GM08714 (cell line): Measurements from ENCODE around the gene SEPTIN12.
A peak's percentile ranks its signal among the peaks of the same experiment; 100 is the strongest.

Experiments used
- H3K4me3 ChIP-seq: fragments of 200-500 bp; sonication (Bioruptor generic); 2 replicates; pipeline ENCODE4 v1.5.1; 2014; ENCODE audit warnings: mild to moderate bottlenecking, low read length, inconsistent platforms
- ZNF274 ChIP-seq: IDR thresholded peaks from 2 replicates; pipeline ENCODE4 v1.6.1; 2012; ENCODE audit warnings: mild to moderate bottlenecking, low read depth, low read length

The SEPTIN12 gene

DNA sequence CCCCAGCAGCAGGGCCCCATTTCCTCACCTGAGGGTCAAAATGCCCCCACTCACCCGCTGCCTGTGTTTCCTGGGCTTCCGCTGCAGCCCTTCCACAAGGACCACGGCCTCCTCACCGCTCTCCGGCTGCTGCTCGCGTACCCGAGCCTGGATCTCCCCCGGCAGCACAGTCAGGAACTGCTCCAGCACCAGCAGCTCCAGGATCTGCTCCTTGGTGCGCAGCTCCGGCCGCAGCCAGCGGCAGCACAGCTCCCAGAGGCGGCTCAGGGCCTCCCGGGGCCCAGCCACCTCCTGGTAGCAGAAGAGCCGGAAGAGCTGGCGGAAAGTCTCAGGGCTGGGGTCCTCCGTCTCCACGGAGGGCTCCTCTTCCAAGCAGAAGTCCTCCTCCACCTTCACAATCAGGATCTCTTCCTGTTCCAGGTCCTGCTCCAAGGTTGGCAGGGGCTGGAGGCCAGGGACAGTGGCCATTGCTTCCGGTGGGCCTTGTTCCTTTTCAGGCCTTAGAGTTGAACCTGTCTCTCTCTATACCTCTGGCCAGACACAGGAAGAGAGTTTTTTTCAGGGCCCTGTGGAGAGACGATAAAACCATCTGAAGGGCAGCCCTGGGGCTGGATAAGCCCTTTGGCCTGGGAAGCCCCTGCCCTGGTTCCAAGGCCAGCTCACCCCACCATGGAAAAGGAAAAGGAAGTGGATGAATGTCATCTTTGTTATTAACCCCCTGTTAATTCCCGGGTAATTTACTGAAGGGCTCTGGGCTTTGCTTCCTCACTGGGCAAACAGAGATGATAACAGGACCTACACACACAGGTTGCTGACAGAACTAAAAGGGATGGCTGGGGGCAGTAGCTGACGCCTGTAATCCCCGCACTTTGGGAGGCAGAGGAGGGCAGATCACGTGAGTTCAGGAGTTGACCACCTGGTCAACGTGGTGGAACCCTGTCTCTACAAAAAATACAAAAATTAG, 22.4 kb downstream of the SEPTIN12 start:
- peak overlapping the region; percentile 93 for H3K4me3 ChIP-seq
- TF ChIP-seq ZNF274 = no peak

DNA sequence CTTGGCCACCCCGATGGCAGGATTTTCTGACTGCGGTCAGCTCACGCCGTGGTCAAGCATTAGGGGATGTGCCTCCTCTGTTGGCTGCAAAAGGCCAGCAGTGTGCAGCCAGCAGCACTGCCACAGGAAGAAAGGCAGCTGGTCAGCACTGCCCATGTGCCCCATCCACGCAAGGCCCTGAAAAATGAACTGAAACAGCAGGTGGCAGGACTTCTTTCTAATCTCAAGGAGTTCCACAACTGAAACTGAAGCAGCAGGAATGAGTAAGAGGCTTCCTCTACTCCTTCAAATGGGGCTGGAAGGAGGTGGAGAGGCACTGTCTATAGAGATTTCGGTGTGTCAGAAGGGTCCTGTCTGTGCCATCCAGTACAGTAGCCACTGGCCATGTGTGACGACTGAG, 24.4 kb downstream of the SEPTIN12 start:
- no peak overlapping the region for H3K4me3 ChIP-seq
- TF ChIP-seq ZNF274 = no peak

DNA sequence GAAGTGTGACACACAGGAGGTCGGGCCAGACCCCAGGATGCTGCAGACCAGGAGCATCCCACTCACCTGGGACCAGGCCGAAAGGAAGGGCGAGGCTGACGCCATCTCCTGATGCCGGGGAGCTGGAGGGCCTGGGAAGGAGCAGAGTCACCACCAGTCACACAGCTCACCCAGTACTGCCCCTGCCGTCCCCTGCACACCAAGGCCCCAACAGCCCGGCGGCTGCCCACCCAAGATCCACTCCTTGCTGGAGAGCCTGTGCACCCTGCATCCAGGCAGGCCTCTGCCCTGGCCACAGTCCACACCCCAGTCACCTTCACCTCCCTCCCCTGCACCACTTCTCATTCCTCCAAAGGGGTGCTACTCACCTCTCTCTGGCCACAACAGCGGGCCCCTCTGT, 25.9 kb downstream of the SEPTIN12 start:
- H3K4me3 ChIP-seq = no peak overlapping the region
- TF ChIP-seq ZNF274 = no peak

DNA sequence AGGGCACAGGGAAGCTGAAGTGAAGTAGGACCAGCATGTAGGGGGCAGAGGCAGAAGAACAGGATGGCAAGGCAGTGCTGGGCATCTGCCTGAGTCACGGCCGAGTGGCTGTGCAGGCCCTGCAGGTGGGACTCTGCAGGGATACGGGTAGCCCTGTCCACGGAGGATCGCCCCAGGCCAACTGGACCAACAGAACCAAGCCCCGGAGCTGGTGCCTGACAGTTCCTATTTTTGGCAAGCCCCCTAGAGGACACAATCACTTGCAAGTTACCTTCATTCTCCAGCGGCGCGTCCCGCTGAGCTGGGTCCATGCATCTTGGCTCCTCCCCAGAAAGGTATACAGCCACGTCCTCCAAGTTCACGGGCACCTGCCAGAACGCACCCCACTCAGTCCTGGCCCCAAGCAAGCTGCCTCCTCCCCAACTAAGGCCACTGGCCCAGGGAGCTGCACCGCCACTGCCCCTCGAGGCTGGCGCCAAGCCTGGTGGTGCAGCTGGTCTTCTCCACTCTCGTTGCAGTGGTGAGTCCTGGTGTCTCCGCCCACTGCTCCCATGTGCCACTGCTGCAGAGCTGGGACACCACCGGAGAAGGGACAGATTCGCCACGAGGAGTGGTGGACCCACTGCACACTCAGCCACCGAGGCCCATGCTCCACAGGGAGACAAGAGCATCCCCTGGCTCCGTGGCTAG, 27.8 kb downstream of the SEPTIN12 start:
- no peak for TF ChIP-seq ZNF274
- H3K4me3 ChIP-seq = no peak overlapping the region

DNA sequence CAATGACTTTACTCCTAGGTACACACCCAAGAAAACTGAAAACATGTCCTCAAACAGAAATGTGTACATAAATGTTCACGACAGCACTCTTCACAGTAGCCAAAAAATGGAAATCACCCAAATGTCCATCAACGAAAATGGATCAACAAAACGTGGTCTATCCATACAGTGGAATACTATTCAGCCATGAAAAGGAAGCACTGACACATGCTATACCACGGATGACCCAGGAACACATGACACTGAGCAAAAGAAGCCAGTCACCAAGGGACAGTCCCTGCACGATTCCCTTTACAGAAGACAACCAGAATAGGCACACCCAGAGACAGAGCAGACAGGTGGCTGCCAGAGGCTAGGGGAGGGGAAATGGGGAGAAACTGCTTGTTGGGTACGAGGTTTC, 32.5 kb downstream of the SEPTIN12 start:
- TF ChIP-seq ZNF274 = no peak
- no peak overlapping the region for H3K4me3 ChIP-seq

DNA sequence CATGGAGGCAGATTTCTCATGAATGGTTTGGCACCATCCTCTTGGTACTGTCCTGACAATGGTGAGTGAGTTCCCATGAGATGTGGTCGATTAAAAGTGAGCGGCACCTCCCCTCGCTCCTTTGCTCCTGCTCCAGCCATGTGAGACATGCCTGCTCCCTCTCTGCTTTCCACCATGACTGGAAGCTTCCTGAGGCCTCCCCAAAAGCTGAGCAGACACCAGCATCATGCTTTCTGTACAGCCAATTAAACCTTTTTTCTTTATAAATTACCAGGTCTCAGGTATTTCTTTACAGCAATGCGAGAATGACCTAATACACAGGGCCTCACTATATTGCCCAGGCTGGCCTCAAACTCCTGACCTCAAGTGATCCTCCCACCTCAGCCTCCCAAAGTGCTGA, 33.3 kb downstream of the SEPTIN12 start:
- no peak overlapping the region for H3K4me3 ChIP-seq
- no peak for TF ChIP-seq ZNF274

DNA sequence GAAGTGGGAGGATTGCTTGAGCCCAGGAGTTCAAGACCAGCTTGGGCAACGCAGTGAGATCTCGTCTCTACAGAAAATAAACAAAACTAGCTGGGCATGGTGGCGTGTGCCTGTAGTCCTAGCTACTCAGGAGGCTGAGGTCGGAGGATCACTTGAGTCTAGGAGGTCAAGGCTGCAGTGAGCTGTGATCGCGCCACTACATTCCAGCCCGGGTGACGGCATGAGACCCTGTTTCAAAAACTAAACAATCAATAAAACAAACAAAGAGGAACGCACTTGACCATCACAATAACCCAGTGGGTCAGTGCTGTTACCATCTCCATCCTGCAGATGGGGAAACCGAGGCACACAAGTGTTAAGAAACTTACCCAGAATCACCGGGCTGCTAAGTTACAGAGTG, 34.9 kb downstream of the SEPTIN12 start:
- TF ChIP-seq ZNF274 = no peak
- no peak overlapping the region for H3K4me3 ChIP-seq

DNA sequence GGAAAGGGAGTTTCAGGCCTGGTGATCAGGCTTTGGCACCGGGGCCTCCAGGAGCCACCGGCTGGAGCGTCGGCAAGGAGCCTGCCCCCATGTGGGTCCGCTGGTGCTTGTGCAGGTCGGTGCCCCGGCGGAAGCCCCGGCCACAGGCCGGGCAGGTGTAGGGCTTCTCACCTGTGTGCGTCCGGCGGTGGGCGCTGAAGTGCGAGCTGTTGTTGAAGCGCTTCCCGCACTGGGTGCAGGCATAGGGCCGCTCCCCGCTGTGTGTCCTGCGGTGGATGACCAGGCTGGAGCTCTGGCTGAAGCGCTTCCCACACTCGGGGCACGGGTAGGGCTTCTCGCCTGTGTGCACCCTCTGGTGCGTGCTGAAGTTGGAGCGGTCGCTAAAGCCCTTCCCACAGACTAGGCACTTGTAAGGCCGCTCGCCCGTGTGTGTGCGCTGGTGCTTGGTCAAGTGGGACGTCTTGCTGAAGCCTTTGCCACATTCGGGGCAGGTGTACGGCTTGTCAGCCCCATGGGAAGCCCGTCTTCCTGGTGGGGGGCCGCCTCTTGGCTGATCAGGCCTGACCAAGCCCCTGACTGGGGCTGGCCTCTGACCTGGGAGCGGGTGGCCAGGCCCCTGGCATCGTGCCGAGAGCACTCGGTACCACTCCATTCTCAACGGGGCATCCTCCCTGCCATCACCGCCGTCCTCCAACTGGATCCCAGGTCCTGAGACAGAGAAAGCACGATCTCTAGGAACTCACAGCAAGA, 35.6 kb downstream of the SEPTIN12 start:
- no peak for TF ChIP-seq ZNF274
- no peak overlapping the region for H3K4me3 ChIP-seq

DNA sequence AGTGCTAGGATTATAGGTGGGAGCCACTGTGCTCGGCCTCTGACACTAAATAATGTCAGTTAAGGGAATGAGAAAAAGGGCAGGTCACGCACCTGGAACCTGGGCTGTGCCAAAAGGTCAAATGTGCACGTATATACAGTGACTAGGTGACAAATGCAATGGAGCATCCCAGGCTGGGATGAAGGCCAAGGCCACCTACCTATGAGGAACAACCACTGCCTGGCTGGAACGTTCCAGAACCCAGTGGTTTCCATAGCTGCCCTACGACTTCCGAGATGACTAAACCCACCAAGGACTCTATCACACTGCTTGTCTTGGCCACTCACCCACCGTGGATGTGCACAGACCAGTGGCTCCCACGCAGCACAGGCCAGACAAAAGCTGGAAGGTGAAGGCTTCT, 37.2 kb downstream of the SEPTIN12 start:
- no peak overlapping the region for H3K4me3 ChIP-seq
- TF ChIP-seq ZNF274 = no peak

DNA sequence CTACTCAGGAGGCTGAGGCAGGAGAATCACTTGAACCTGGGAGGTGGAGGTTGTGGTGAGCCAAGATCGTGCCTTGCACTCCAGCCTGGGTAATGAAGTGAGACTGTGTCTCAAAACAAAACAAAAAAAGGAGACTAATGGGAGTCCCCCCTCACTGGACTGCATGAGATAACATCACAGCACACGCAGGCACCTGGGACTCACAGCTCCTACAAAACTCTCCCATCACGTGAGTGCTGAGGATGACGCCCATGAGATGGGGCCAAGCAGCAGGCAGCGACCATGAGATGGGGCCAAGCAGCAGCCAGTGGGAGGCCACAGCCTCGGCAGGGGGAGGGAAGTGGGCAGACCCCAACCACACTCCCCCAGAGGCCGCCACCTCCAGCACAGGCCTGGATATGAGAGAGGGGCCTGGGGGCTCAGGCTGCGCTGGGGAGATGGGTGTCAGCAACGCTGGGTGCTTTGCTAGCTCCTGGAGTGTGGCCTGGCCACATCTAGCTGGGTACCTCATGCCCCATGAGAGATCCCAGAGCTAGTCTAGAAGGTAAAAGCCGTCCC, 38.4 kb downstream of the SEPTIN12 start:
- no peak overlapping the region for H3K4me3 ChIP-seq
- no peak for TF ChIP-seq ZNF274

DNA sequence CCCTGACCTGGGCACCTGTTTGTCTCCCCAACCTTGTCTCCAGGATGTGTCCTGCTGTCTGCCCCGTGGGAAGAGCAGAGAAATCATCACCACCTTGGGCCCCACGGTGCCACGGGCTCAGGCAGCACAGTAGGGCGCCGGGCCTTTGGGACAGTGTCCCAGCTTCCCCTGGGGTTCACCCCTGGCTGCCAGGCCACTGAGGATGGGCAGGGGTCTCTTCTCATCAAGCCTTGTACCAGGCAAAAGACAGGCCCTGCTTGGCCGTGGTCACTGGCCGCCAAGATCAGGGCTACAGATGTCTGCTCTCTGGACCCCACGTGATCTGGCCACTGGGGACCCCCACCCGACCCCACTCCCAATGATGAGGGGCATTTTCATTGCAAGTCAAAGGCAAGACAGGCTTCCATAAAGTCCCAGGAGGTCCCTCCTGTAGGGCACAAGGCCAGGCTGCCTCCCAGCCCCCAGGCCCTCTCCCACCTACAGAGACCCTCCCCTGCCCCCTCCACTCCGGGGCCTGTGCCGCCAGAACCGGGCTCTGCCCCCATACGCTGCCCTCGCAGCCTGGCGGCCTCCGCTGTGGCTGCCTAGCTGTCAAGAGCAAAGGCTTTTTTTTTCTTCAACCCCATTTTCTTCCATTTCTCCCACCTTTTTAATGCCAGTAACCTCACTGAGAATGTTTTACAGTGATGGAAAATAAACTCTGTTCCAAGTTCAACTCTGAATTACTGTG, 39.3 kb downstream of the SEPTIN12 start:
- TF ChIP-seq ZNF274 = no peak
- no peak overlapping the region for H3K4me3 ChIP-seq

DNA sequence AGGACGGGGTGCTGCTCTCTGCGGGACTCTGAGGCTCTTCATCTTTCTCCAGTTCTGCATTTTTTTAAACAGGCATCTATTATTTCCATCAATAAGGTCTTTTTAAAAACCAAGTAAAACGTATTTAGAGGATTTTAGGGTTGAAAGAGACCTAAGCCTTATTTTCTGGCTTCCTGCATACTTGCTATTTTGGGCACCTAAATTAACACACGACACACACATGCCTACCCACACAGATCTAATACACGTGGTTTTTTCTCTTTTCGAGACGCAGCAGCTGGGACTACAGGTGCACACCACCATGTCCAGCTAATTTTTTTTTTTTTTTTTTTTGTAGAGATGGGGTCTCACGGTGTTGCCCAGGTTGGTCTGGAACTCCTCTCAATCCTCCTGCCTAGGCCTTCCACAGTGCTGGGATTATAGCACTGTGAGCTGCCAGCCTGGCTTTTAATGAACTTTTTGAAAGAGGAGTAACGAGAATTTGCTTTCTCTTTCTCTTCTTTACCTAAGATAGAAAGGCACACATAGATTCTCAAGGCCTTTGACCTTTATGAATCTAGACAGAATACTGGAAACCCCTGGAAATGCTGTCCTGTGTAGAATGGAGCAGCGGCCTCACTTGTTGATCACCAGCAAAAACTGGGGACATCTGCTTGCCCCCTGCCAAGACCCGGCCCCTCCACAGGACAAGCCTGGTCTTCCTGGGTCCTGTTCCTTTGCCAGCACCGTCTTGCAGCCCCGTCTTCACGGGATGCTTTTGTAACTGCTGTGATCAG, 40.1 kb downstream of the SEPTIN12 start:
- no peak for TF ChIP-seq ZNF274
- no peak overlapping the region for H3K4me3 ChIP-seq

DNA sequence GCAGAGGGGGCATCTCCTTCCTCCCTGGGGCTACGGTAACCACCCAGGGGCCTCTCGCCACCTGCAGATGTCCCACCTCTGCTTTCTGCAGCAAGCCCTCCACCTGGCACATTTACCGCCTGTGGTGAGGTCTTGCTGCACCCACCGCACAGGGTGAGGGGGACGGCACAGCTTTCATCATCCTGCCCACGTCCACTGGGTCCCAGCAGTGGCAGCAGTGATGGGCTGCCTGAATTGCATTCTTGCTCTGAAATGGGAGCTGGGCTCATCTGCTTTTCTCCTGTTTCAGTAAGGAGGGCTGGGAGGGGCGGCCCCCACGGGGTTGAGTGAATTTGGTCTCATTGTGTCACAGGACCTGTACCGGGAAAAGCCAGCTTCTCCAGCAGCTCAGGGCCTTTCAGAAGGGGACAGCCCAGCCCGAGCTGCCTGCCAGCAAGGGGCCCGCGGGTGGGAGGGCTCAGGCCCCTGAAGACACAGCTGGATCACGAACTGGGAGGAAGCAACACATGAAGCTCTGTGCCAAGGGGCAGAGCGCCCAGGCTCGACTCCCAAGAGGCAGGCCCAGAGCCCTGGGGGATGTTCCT, 41.1 kb downstream of the SEPTIN12 start:
- H3K4me3 ChIP-seq = no peak overlapping the region
- no peak for TF ChIP-seq ZNF274
